HL-60 (cell line): ENCODE results near the gene ETHE1.

Experiments used
- DNase-seq, 2 experiments: peaks; one replicate each; pipeline ENCODE4 v3.0.0-alpha.2; 2010 to 2020; ENCODE audit warnings: low read depth in 1 of 2, low spot score in 1 of 2
- H3K27ac ChIP-seq: fragments of 250-450 bp; sonication (Bioruptor Pico); replicated peaks from 2 replicates; pipeline ENCODE4 v1.5.1; 2020; ENCODE audit warnings: mild to moderate bottlenecking, moderate library complexity
- H3K27me3 ChIP-seq: fragments of 250-450 bp; sonication (Bioruptor Pico); 2 replicates; pipeline ENCODE4 v1.5.1; 2021; ENCODE audit warnings: mild to moderate bottlenecking, moderate library complexity; ENCODE audit not compliant: insufficient read depth, poor library complexity, severe bottlenecking
- H3K4me3 ChIP-seq: replicated peaks from 2 replicates; pipeline ENCODE4 v1.5.1; 2011; ENCODE audit warnings: mild to moderate bottlenecking, control low read depth, low read length; ENCODE audit not compliant: insufficient read depth
- CTCF ChIP-seq: IDR thresholded peaks from one replicate; pipeline ENCODE4 v1.5.1; 2011; ENCODE audit warnings: low read length, control low read depth, inconsistent platforms; ENCODE audit not compliant: insufficient read depth
- GABPA ChIP-seq: IDR thresholded peaks from 2 replicates; pipeline ENCODE4 v1.6.1; 2012; ENCODE audit warnings: low read depth
- POLR2AphosphoS5 ChIP-seq: IDR thresholded peaks from 2 replicates; pipeline ENCODE4 v1.6.1; 2012; ENCODE audit warnings: low read depth
- REST ChIP-seq: IDR thresholded peaks from 2 replicates; pipeline ENCODE4 v1.6.1; 2012; ENCODE audit warnings: low read depth; ENCODE audit not compliant: insufficient replicate concordance
- SPI1 ChIP-seq: IDR thresholded peaks from 2 replicates; pipeline ENCODE4 v1.6.1; 2012; ENCODE audit warnings: low read depth, mild to moderate bottlenecking, borderline replicate concordance

Gene ETHE1

GRCh38 chr19:43505941-43506340, 21.1 kb downstream of the ETHE1 start:
- Histone ChIP-seq H3K27ac (no peak overlapping the region), H3K4me3 (no peak overlapping the region), H3K27me3 (no peaks in the 10 kb centered on the region)
- TF ChIP-seq SPI1 (no peak), GABPA (no peak), POLR2AphosphoS5 (no peak), CTCF (no peak), REST (no peak)
- no peak for DNase-seq

GRCh38 chr19:43505186-43505456, 21.9 kb downstream of the ETHE1 start:
- TF ChIP-seq SPI1: no peak
- no peak for TF ChIP-seq POLR2AphosphoS5
- no peak overlapping the region for H3K27ac ChIP-seq
- DNase-seq: no peak
- no peaks in the 10 kb centered on the region for H3K27me3 ChIP-seq
- H3K4me3 ChIP-seq: no peak overlapping the region

GRCh38 chr19:43504426-43505185, 22.4 kb downstream of the ETHE1 start, which contains the start of gene PHLDB3:
TSS of gene PHLDB3 (minus strand) at chr19:43504746. CDS start at chr19:43504118, 628 bp downstream.
- DNase-seq: peak in 1 of 2 experiments; percentile 2
- peak within 1 kb of the TSS; percentile 62 for H3K4me3 ChIP-seq
- no peaks in the 10 kb centered on the region for H3K27me3 ChIP-seq
- TF ChIP-seq SPI1: no peak
- no peak for TF ChIP-seq CTCF
- TF ChIP-seq GABPA: no peak
- TF ChIP-seq REST: no peak
- no peak for TF ChIP-seq POLR2AphosphoS5
- H3K27ac ChIP-seq: no peak within 1 kb of the TSS

GRCh38 chr19:43503501-43504425, 23.2 kb downstream of the ETHE1 start:
- Histone ChIP-seq H3K27ac (no peak overlapping the region), H3K27me3 (no peaks in the 10 kb centered on the region), H3K4me3 (peak overlapping the region; percentile 62)
- peak; percentile 63 to 79 for DNase-seq
- TF ChIP-seq REST (no peak), GABPA (no peak), SPI1 (no peak; the same call in 1 of the 2 replicates), POLR2AphosphoS5 (no peak), CTCF (no peak)
